GM23338 (cell line): ENCODE data around the gene COPA. TPM values are rescaled to one million over a fixed set of nuclear protein-coding genes. Genes with fewer than 3 reads are reported as not detected.

Source experiments
- ATAC-seq: fragments of 200-7000 bp; cut with Tn5 transposase; 3 replicates; pipeline ENCODE4 v1.9.1; 2020
- DNase-seq: peaks from one replicate; pipeline ENCODE4 v3.0.0-alpha.2; 2015; ENCODE audit warnings: low spot score
- H2AFZ ChIP-seq: fragments of 200-600 bp; sonication (generic); 2 replicates; pipeline ENCODE4 v1.8.0; 2016; ENCODE audit warnings: antibody characterized with exemption, mild to moderate bottlenecking, moderate library complexity
- H3F3A ChIP-seq: fragments of 200-600 bp; sonication (generic); replicated peaks from 2 replicates; pipeline ENCODE4 v1.8.0; 2017; ENCODE audit warnings: antibody characterized with exemption, mixed run types, low read depth
- H3K27ac ChIP-seq: fragments of 200-600 bp; sonication (generic); 2 replicates; pipeline ENCODE4 v1.6.1; 2016; ENCODE audit warnings: low read depth
- H3K27me3 ChIP-seq: fragments of 200-600 bp; sonication (generic); 2 replicates; pipeline ENCODE4 v1.8.0; 2016; ENCODE audit warnings: mild to moderate bottlenecking, mixed run types, moderate library complexity; ENCODE audit not compliant: insufficient read depth
- H3K36me3 ChIP-seq: fragments of 200-600 bp; sonication (generic); 2 replicates; pipeline ENCODE4 v1.8.0; 2016; ENCODE audit warnings: mild to moderate bottlenecking; ENCODE audit not compliant: insufficient read depth
- H3K4me1 ChIP-seq: fragments of 200-600 bp; sonication (generic); 2 replicates; pipeline ENCODE4 v1.8.0; 2016; ENCODE audit warnings: mild to moderate bottlenecking, moderate library complexity; ENCODE audit not compliant: insufficient read depth
- H3K4me2 ChIP-seq: fragments of 200-600 bp; sonication (generic); 2 replicates; pipeline ENCODE4 v1.7.1; 2017; ENCODE audit warnings: mixed run types
- H3K4me3 ChIP-seq: fragments of 200-600 bp; sonication (generic); 2 replicates; pipeline ENCODE4 v1.6.1; 2016; ENCODE audit warnings: mixed run types
- H3K79me2 ChIP-seq: fragments of 200-600 bp; sonication (generic); replicated peaks from 2 replicates; pipeline ENCODE4 v1.8.0; 2017; ENCODE audit warnings: mild to moderate bottlenecking; ENCODE audit not compliant: insufficient read depth
- H3K9me2 ChIP-seq: fragments of 200-600 bp; sonication (generic); 2 replicates; pipeline ENCODE4 v1.8.0; 2017; ENCODE audit not compliant: insufficient read depth
- H4K20me1 ChIP-seq: fragments of 200-600 bp; sonication (generic); replicated peaks from 2 replicates; pipeline ENCODE4 v1.8.0; 2017; ENCODE audit warnings: mild to moderate bottlenecking; ENCODE audit not compliant: insufficient read depth
- H3K27ac Mint-ChIP-seq: 2 replicates; pipeline ENCODE4 v1.8.0; 2020; ENCODE audit warnings: inconsistent platforms, mild to moderate bottlenecking, moderate library complexity, mixed read lengths
- H3K27me3 Mint-ChIP-seq: 3 replicates; pipeline ENCODE4 v1.8.0; 2022; ENCODE audit warnings: low read depth, mild to moderate bottlenecking, moderate library complexity, mixed read lengths, inconsistent platforms; ENCODE audit not compliant: insufficient read depth, poor library complexity
- H3K36me3 Mint-ChIP-seq: 3 replicates; pipeline ENCODE4 v1.8.0; 2021; ENCODE audit warnings: low read depth, mild to moderate bottlenecking, inconsistent platforms, moderate library complexity, mixed read lengths
- H3K4me1 Mint-ChIP-seq: 3 replicates; pipeline ENCODE4 v1.8.0; 2020; ENCODE audit warnings: mild to moderate bottlenecking, inconsistent platforms, mixed read lengths
- H3K4me3 Mint-ChIP-seq: 3 replicates; pipeline ENCODE4 v1.8.0; 2021; ENCODE audit warnings: moderate library complexity, mild to moderate bottlenecking, inconsistent platforms, mixed read lengths
- H3K9me3 Mint-ChIP-seq: 3 replicates; pipeline ENCODE4 v1.8.0; 2020; ENCODE audit warnings: moderate library complexity, mild to moderate bottlenecking, inconsistent platforms, mixed read lengths
- CTCF ChIP-seq, 2 experiments: fragments of 200-600 bp in 1 of 2; sonication (generic) in 1 of 2; conservative IDR thresholded peaks; 2 replicates each; pipeline versions ENCODE4 v1.5.1 to v1.6.1; 2016 to 2017; ENCODE audit warnings: antibody characterized with exemption in 2 of 2, low read depth in 2 of 2, mild to moderate bottlenecking in 2 of 2, moderate library complexity in 1 of 2
- ETS1 ChIP-seq: IDR thresholded peaks from 2 replicates; pipeline ENCODE4 v1.6.1; 2016; ENCODE audit warnings: antibody characterized with exemption
- ZNF462 ChIP-seq: fragments of 250-450 bp; sonication (Bioruptor Pico); IDR thresholded peaks from 2 replicates; pipeline ENCODE4 v1.5.0; 2020; ENCODE audit warnings: mild to moderate bottlenecking, moderate library complexity
- polyA plus RNA-seq: library from polyadenylated mRNA; unstranded; fragments of >200 nt; fragmentation: Nextera tagmentation; extraction: Ambion mirVana; gene quantifications from 2 replicates; pipeline ENCODE4 v1.2.1, GENCODE V29; 2016
- total RNA-seq: library from RNA; depleted of rRNA; stranded (reverse); fragments of >200 nt; shearing (Covaris generic); gene quantifications from 2 replicates; pipeline ENCODE4 v1.2.3, GENCODE V29; 2014

COPA gene
- total and polyA plus RNA-seq, 2 experiments from 2014 or later: 58.2 to 87.1 TPM

GRCh38 chr1:160360227-160360695 lies 17.2 kb upstream of the COPA start (continued):
- no peak for TF ChIP-seq ZNF462 (CRISPR knock-in tag)

- Histone ChIP-seq H3K36me3 (peaks cover 23% of the 10 kb centered on the region), H3K79me2 (no peaks in the 10 kb centered on the region), H3F3A (no peaks in the 10 kb centered on the region), H3K4me3 (no peak overlapping the region), H3K4me1 (peaks cover 20% of the 10 kb centered on the region), H3K9me2 (no peaks in the 10 kb centered on the region), H2AFZ (no peak overlapping the region), H3K4me2 (no peak overlapping the region), H3K27me3 (no peaks in the 10 kb centered on the region), H4K20me1 (no peaks in the 10 kb centered on the region), H3K27ac (no peak overlapping the region; the same call in 1 of the 2 replicates)
- peak; percentile 11 for DNase-seq
- Mint-ChIP-seq H3K36me3 (peaks cover 60% of the 10 kb centered on the region), H3K27me3 (peaks cover 7% of the 10 kb centered on the region), H3K4me1 (peaks cover 33% of the 10 kb centered on the region), H3K27ac (no peak overlapping the region), H3K9me3 (no peaks in the 10 kb centered on the region), H3K4me3 (no peak overlapping the region)
- ATAC-seq: no peak
- no peak for TF ChIP-seq ETS1
- TF ChIP-seq CTCF (conservative IDR thresholded peaks at IDR 0.05; ENCODE audit: low read depth in 2 of 2): peak in 1 of 2 experiments; percentile 36; a peak in 2 of 4 replicates
Observed at GRCh38 chr1:160359559-160360226, 16.6 kb upstream of the COPA start.
